Subcutaneous adipose tissue (tissue), 4 donors: ENCODE data around the gene TNFRSF21. TPM values are rescaled to one million over a fixed set of nuclear protein-coding genes. Genes with fewer than 3 reads are reported as not detected.

Experiments
- CTCF ChIP-seq: fragments of 450-650 bp; IDR thresholded peaks from one replicate; pipeline ENCODE4 v1.5.1; 2016; ENCODE audit warnings: low read depth, mild to moderate bottlenecking, control low read depth, antibody characterized with exemption, moderate library complexity
- total RNA-seq, 4 donors: library from RNA; depleted of rRNA; stranded (reverse); fragments of >200 nt; gene quantifications; one replicate each; pipeline ENCODE4 v1.1.0, GENCODE V29; 2016

The TNFRSF21 gene
- total RNA-seq, 4 donors from 2014 or later = 11.7 to 42.0 (median 20.1) TPM

- no peak for TF ChIP-seq CTCF
Measured at GRCh38 chr6:47234266-47234933, 75.3 kb downstream of the TNFRSF21 start.

GRCh38 chr6:47231151-47231550 is 78.6 kb downstream of the TNFRSF21 start:
- no peak for TF ChIP-seq CTCF

GRCh38 chr6:47230579-47230978 is 79.1 kb downstream of the TNFRSF21 start:
- no peak for TF ChIP-seq CTCF

- TF ChIP-seq CTCF = no peak
Measured at GRCh38 chr6:47229255-47229654, 80.5 kb downstream of the TNFRSF21 start.

GRCh38 chr6:47221565-47221964 is 88.1 kb downstream of the TNFRSF21 start:
- no peak for TF ChIP-seq CTCF

GRCh38 chr6:47209632-47210031 is 100.1 kb downstream of the TNFRSF21 start:
- no peak for TF ChIP-seq CTCF

- no peak for TF ChIP-seq CTCF
Measured at GRCh38 chr6:47207261-47207660, 102.4 kb downstream of the TNFRSF21 start.
